ENCODE data around the gene CYP27A1.

Gene CYP27A1

DNA sequence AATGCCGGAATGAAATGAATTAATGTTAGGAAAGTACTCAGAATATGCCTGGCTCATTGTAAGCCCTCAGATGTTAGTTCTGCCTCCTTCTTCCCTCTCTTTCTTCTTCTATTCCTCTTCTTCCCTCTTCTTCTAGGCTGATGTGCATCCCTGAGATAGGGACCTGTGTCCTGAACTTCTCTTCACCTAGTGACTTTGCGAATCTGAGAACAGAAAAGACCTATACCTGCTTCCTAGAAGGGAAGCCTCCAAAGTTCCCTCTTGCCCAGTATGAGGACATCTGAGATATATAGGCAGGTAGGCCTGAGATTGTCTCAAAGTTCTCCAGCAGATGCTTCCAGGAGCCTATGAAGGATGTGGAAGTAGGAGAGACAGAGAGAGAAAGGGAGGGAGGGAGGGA lies 8.1 kb upstream of the CYP27A1 start:
- DNase-seq (ENCODE audit: low read depth in 2 of 2) = no peak

DNA sequence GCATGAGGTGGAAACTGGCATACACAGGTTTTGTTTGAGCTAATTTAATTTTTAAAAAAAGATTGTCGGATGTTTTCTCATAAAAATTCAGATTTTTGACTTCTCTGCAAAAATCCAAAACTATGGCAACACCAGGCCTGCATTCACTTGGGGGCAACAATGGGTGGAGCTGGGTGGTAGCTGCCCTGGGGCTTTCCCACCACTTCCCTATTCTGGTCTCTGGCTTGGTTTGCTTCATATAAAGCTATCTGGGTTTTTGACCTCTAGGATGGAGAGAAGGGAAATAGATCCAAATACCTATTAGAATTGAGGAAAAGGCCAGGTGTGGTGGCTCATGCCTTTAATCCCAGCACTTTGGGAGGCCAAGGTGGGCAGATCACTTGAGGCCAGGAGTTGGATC lies 5.5 kb upstream of the CYP27A1 start:
- no peak for DNase-seq (ENCODE audit: low read depth in 2 of 2)

DNA sequence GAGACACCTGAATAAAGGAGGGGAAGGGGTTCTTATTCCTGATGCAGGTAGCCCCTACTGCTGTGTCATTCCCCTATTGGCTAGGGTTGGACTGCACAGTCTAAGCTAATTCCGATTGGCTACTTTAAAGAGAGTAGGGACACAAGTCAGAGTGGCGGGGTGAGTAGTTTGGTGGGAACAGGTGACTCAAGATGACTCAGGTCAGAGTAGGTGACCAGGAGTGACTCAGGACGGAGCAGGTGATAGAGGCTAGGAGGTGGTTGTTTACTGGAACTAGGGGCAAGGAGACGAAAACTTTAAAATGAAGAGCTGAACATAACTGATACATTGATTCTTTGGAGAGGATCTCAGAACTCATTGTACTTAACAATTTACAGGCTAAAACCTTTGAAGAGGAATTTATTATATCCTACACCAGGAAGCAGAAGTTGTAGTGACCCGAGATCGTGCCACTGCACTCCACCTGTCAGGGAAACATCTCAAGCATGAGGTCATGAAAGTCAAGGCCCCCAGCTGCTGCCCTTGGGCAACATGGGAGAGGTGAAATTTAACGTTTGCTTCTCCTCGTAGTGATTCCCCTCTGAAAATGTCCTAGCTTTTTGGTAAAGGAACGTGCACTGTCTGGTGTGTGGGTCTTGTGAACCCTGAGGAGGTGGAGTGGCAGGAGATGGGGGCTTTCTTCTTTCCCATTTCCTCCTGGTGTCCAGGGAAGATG lies 4.5 kb upstream of the CYP27A1 start:
- no peak for DNase-seq (ENCODE audit: low read depth in 2 of 2)

DNA sequence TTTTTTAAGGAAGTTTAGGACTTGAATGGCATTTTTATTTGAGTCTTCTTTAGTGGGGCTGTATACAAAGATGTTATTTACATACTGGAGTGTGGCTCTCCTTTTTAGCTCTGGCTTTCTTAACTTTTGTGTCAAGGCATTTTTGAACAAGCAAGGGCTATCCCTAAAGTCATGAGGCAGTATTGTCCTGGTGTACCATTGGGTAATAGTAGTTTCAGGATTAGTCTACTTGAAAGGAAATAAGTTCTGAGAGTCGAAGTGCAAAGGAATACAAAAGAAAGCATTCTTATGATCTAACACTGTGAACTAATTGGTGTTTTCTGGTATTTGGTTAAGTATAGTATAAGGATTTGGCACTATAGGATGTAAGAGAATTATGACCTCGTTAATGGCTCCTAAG lies 1.9 kb upstream of the CYP27A1 start:
- no peak for DNase-seq (ENCODE audit: low read depth in 2 of 2)

DNA sequence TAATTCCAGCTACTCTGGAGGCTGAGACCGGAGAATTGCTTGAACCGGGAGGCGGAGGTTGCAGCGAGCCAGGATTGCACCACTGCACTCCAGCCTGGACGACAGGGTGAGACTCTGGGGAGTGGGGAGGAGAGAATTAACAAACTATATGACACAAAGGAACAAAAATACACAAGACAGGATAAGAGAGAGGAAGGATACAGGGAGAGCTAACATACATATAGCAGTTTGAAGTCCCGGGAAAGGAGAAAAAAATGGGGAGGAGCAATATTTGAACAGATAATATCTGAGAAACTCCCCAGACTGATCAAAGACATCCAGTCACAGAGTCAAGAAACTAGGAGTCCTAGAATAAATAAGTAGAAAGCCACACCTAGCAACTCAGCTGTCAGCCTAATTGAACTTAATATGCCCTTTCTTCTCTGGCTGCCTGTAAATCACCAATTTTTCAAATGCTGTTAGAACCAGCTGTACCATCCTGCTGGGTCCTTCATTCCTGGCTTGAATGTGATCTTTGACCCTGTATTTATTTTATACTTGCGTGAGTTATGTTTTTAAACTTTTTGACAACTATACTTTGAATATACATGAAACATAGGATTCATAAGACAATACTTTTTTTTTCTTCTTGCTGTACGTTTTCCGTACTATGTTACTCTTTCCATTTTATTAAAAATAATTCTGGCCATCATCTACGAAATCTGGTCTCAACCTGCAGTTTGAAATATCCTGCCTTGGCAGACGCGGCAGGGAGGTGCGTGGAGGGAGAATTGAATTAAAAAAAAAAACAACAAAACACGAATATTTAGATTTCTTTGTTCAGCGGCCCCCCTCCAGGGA lies 876 bp upstream of the CYP27A1 start:
- no peak for DNase-seq (ENCODE audit: low read depth in 2 of 2)

DNA sequence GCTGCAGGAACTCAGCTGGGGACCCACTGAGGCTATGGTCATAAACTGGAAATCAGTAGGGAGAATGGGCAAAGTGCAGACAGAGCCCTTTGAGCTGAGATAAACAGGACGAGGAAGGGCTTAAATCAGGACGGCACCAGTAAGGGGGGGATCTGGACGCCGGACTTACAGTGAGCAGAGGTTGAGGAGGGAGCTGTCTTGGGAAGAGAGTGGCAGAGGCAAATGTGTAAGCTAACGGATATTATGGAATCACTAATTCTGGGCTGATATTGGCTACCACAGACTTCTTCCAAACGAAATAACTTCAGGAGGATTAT lies 539 bp downstream of the CYP27A1 start:
- DNase-seq (ENCODE audit: low read depth in 2 of 2) = no peak

DNA sequence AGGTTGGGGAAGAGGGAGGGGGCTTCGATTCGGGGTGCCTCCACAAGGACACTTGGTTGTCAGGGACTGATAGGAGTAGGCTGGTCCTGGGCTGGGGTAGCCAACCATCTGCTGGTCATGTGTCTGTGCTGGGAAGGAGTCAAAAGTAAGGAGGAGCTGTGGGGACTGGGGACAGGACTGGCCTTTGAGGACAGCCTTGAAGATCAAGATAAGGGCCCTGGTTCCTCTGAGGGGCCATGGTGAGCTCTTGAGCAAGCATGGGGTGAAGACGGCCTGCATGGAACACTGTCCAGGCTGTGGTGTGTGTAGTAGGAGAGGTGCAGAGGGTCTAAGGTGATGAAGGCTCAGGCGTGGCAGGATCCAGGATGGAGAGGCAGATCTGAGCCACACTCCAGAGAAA lies 1.7 kb downstream of the CYP27A1 start:
- DNase-seq (ENCODE audit: low read depth in 2 of 2) = no peak

DNA sequence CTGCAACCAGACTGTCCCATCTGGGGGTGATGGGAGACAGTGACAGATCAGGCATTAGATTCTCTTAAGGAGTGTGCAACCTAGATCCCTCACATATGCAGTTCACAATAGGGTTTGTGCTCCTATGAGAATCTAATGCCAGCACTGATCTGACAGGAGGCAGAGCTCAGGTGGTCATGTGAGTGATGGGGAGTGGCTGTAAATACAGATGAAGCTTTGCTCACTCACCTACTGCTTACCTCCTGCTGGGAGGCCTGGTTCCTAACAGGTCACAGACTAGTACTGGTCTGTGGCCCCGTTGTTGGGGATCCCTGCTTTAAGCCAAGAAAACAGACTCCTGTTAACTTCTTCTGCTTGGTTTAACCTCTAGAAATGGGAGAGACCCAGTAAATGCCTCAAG lies 3.2 kb downstream of the CYP27A1 start:
- DNase-seq (ENCODE audit: low read depth in 2 of 2) = no peak

DNA sequence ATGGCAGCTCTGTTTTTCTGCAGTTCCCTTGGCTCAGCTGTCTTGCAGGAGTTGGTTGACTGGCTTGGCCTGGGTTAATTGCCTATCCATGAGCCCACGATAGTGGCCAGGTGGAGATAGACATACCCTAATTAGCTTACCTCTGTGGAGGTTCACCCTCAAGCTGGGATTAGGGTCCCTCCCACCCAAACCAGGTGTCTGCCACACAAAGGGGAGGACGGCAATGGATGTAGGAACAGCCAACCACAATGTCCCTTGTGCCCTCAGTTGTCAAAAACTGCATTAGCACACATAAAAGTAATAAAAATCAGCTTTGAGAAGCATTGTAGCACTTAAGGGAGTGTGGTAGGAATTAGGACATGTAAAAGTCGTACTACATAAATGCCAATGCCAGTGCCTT lies 4.2 kb downstream of the CYP27A1 start:
- no peak for DNase-seq (ENCODE audit: low read depth in 2 of 2)

DNA sequence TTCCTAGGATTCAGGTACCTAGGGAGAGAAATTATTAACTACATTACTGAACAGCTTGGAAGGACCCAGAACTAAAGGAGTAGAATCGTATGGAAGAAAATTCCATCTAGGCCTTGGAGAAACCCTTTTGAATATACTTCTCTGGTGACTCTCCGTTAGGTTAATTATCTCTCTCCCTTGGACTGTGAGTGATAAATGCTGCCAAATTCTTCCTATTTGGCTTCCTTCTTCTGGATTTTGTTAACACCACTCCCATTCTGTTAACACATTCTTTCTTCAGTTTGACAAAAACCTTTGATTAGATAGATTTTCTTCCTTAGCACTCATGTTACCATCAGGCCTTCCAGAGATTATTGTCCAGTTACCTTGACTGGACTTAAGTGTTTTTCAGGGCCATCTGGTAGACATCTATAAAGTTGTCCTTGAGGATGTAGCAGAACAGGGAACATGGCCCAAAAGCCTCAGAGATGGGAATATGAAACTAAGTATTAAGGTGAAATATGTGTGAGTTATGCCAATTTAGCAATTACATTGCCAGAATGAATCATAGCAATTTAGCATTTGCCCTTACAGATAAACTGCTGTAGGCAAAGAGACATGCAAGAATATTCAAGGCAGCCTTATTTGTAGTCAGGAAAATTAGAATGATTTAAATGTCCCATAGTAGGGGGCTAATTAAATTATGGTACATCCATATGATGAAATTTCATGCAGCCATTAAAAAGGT lies 6.7 kb downstream of the CYP27A1 start:
- no peak for DNase-seq (ENCODE audit: low read depth in 2 of 2)

DNA sequence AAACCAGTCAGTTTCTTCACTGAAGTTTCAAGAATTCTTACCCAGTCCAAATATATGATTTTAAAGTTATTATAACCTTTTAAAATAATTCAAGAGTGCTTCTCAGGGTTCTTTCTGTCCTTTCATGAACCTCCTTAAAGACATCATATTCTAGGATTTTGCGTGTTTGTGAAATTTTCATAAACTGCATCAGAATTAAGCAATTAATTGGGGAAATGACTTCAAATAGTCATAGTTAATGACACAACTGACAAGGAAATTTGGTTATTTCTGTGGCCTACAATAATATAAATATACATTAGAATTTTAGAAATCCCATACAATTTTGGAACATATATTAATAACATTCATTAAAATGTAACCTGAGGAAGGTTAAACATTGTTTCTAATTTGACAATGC lies 10.5 kb downstream of the CYP27A1 start:
- DNase-seq (ENCODE audit: low read depth in 2 of 2) = no peak

DNA sequence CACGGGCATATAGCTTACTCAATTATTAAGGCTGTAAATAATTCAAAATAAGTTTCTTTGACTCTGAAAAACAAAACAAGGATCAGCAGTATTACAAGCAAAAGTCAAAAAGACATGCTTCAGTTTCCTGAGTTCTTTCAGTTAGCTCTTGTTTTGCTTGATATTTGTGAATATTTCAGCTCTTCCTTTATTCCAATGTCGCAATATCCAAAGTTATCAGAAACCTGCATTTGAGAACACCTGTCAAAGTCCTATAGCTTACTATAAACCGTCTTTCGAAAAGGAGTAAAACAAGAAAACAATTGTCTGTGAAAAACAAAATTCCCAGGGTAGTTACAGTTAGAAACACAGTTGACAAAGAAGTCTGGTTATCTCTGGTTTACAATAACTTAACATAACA lies 14.7 kb downstream of the CYP27A1 start:
- no peak for DNase-seq (ENCODE audit: low read depth in 2 of 2)

DNA sequence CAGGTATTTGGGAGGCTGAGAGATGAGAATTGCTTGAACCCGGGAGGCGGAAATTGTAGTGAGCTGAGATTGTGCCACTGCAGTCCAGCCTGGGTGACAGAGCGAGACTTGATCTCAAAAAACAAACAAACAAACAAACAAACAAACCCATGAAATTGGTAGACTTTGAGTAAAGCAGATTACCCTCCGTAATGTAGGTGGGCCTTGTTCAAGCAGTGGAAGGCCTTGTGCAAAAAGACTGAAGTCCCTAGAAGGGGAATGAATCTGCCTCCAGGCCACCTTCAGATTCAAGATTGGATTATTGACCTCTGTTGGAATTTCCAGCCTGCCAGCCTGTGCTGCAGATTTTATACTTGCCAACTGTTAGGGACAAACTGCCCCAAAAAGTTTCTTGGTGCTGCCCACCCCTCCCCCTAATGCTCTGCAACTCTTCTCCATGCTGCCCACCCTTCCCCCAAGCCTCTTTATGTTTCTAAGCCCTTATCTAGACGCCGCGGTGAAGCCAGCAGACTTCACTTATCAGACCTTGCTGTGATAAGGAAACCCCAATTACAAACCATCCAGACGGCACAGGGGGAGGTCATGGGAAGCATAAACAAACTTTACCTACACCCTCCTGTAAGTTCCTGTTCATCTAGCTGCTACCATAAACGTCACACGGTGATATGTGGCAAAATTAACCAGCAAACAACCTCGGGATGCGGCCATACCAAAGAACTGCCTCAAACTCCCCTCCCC lies 17.0 kb downstream of the CYP27A1 start:
- DNase-seq (ENCODE audit: low read depth in 2 of 2) = no peak

DNA sequence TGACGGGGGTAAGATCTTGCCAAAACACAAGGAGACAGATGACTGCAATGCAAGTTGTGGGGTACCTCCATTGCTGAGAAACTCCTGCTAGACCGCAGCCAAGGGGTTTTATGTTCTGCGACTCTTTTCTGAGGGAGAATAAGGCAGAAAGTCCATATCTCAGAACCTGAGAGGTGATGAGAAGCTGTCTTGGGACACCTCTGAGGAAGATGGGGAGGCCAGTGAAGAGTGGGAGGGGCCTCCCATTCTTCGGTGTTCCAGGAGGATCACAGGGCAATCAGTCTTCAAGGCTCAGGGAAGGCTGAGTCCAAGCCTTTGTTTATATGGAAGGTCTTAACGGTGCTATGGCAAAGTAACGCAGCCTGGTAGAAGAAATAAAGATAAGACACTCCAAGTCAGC lies 18.0 kb downstream of the CYP27A1 start:
- DNase-seq (ENCODE audit: low read depth in 2 of 2) = no peak

DNA sequence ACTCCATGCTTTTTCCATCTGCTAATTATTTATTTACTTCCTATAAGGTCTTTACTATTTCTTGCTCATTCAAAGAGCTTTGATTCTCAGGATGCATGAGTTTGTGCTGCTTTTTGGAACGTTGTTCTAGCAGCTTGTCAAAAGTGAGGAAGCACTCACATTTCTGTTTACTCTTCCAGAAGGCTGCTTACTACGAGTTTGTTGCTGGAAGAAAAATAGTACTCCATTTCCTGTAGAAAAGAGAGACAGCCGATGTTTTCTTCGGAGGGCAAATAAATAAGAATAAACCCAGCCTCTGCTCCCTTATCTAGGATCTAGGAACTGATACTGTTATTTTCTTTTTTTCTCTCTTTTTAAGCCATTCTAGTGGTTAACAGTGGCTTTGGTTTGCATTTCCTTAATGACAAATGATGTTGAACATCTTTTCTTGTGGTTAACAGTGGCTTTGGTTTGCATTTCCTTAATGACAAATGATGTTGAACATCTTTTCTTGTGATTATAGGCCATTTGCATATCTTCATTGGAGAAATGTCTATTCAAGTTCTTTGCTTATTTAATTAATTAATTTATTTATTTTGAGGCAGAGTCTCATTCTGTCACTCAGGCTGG lies 20.5 kb downstream of the CYP27A1 start:
- DNase-seq (ENCODE audit: low read depth in 2 of 2) = no peak

DNA sequence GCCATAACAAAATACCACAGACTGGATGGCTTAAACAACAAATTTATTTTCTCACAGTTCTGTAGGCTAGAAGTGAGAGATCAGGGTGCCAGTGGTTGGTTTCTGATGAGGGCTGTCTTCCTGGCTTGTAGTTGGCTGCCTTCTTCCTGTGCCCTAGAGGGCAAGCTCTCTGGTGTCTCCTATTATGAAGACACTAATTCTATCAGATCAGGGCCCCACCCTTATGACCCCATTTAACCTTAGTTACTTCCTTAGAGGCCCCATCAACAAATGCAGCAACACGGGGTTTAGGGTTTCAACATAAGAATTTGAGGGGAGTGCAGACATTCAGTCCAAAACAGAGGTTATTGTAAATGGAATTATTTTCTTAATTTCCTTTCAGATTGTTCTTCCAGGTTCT lies 22.9 kb downstream of the CYP27A1 start:
- DNase-seq (ENCODE audit: low read depth in 2 of 2) = no peak

DNA sequence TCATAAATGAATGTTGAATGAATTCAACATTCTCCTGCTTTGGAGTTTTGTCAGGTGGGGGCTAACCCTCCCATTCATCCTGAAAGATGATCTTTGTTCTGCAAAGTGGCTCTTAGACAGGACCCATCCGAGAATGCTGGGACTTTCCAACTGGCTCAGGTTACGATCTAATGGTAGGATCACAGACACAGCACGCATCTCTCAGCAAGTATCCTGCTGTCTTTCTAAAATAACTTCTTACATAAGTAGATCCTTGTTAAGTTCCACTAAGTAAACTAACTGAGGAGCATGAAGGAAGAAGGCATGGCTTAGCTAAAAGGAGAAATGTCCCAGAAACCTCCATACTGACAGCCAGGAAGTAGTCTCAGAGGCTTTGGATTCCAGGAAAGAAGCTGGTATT lies 23.7 kb downstream of the CYP27A1 start:
- no peak for DNase-seq (ENCODE audit: low read depth in 2 of 2)

DNA sequence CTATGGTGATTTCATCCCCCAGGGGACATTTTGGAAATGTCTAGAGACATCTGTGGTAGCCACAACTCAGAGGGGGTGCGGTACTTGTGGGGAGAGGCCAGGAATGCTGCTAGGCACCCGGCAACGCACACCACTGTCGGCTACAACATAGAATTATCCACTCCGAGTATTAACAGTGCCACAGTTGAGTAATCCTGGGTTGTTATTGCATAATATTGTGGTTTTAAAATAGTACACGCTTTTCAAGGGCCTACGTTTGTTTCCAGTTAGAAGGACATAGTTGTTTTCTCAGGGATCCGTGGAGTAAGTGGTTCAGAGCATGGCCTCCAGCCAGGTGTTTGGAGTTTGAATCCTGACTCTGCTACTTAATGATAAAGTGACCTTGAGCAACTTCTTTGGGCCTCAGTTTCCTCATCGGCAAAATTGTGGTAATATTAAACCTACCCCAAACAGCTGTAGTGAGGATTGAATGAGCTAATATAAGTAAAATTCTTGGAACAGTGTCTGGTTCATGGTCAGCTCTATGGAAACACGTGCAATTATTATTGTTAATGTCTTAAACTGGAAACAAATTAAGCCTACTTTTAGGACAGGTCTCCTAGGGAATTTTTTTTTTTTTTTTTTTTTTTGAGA lies 24.5 kb downstream of the CYP27A1 start:
- DNase-seq (ENCODE audit: low read depth in 2 of 2) = no peak

DNA sequence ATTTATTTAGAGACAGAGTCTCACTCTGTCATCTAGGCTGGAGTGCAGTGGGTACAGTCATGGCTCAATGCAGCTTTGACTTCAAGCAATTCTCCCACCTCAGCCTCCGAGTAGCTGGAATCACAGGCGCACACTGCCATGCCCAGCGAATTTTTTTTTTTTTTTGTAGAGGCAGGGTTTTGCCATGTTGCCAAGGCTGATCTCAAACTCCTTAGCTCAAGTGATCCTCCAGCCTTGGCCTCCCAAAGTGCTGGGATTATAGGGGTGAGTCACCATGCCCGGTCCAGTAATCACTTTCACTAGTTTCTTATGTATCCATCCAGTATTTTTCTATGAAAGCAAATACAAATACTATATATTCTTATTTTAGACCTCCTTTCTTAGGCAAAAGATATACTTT lies 25.7 kb downstream of the CYP27A1 start:
- no peak for DNase-seq (ENCODE audit: low read depth in 2 of 2)

DNA sequence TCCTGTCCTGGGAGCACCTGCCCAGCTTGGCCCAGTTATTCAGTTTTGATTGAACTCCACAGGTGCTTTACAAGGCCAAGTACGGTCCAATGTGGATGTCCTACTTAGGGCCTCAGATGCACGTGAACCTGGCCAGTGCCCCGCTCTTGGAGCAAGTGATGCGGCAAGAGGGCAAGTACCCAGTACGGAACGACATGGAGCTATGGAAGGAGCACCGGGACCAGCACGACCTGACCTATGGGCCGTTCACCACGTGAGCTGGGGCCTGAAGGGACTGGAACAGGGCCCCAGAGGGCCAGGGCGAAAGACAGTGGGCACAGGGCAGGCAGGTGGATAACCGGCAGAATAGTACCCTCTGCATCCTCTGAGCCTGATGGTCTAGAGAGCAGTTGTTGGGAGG lies 27.6 kb downstream of the CYP27A1 start:
- no peak for DNase-seq (ENCODE audit: low read depth in 2 of 2)

DNA sequence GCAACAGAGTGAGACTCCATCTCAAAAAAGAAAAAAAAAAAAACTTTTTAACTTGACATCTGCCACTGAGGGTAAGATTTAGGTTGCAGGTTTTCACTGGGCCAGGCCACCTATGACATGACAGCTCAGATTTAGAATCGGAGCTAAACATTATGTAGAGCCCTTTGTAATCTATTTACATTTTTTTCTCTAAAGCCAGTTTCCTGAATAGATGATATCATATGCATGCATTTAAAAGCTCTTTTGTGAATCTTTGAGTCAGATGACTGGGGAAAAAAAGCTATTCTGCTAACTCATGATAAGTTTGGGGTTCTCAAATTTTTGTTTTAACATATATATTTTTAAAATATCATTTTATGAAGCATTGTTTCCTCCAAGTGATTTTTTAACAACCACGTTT lies 28.3 kb downstream of the CYP27A1 start:
- no peak for DNase-seq (ENCODE audit: low read depth in 2 of 2)

Measured in stimulated activated CD8-positive, alpha-beta memory T cell treated with anti-CD3 and anti-CD28 coated beads, Interleukin-15, amount 100 ng/mL, for 48 hours (primary cell).